ENCODE measurements around the gene TMEM51.
"Not testable (repeated sequence)": the region's sequence is repeated elsewhere in the genome, so short reads cannot be mapped to it uniquely, and the experiment has no call there.

TMEM51 gene

GRCh38 chr1:15124362-15125100 is 29.0 kb upstream of the TMEM51 start:
- no peak for DNase-seq (ENCODE audit: low read depth)
- no peak overlapping the region for H3K4me3 ChIP-seq (ENCODE audit: low read depth, low read length)

DNA sequence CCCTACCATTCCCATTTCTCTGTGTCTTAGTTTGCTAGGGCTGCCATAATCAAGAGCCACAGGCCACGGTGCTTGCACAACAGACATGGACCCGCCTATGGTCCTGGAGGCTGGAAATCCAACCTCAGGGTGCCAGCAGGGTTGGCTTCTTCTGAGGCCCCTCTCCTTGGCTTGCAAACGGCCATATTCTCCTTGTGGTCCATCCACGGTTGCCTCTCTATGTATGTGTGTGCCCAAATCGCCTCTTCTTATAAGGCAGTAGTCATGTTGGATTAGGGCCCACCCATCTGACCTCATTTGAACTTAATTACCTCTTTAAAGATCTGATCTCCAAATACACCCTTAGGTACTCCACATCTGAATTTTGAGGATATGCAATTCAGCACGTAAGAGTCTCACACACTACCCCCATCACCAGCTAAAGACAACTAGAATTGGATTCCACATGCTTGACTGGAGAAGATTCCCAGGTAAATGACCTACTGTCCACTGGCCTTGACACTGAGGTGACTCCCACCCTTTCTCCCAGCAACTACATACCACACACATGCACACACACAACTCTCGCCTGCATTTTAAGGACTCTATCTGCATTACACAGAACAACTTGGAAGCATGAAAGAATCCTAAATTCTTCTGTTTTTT is 28.3 kb upstream of the TMEM51 start:
- no peak for DNase-seq (ENCODE audit: low read depth)
- H3K4me3 ChIP-seq (ENCODE audit: low read depth, low read length), result no peak overlapping the region

DNA sequence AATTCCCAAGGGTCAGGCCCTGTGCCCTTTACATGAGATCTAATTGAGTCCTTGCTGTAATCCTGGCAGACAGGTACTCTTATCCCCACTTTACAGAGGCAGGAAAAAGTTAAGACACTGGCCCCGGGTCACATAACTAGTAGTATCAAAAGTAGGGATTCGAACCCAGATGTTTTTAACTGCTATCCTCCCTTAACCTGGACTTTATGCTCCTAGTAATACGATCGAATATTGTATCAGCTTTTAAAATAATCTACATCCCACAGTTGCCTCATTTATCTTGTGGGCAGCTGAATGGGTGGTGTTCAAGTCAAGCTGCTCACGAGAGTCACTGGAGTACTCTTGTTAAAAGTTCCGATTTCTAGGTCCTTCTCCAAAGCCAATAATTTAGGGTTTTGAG is 25.5 kb upstream of the TMEM51 start:
- H3K4me3 ChIP-seq (ENCODE audit: low read depth, low read length), result no peak overlapping the region
- DNase-seq (ENCODE audit: low read depth), result no peak

GRCh38 chr1:15128520-15129313 is 24.8 kb upstream of the TMEM51 start:
- no peak for DNase-seq (ENCODE audit: low read depth)
- H3K4me3 ChIP-seq (ENCODE audit: low read depth, low read length), result no peak overlapping the region

DNA sequence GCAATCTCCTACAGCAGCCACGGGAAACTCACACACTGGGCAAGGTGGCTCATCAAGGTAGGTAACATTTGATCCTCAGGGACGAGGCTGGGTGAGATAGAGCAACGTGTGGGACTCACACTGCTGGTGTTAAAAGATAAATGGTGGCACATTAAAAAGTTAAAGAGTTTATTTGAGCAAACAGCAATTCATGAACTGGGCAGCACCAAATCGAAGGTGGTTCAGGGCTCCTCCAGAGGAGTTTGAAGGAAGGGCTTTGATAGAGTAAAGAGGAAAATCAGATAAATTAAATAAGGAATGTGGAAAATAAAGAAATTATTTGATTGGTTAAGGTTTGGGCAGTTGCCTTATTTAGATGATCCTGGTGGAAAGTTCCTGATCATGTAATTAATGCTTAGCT is 23.6 kb upstream of the TMEM51 start:
- no peak for DNase-seq (ENCODE audit: low read depth)
- no peak overlapping the region for H3K4me3 ChIP-seq (ENCODE audit: low read depth, low read length)

- no peak for DNase-seq (ENCODE audit: low read depth)
- H3K4me3 ChIP-seq (ENCODE audit: low read depth, low read length), result no peak overlapping the region
These were observed 22.9 kb upstream of the TMEM51 start for GRCh38 chr1:15130607-15131006.

- DNase-seq (ENCODE audit: low read depth), result no peak
- no peak overlapping the region for H3K4me3 ChIP-seq (ENCODE audit: low read depth, low read length)
These were observed 20.6 kb upstream of the TMEM51 start for GRCh38 chr1:15132965-15133364.

DNA sequence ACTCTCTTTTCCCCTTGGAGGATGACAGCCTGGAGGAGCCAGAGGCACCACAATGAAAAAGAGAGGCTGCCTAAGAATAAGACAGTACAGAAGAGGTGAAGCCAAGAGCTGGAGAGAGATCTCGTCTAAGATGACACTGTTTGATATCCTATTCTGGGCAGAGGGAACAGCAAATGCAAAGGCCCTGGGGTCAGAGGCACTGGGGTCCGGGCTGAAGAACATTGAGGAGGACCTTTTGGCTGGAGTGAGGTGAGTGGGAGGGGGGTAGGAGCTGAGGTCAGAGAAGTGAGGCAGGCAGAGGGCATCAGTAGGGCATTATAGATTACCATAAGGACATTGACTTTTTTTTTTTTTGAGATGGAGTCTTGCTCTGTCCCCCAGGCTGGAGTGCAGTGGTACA is 19.3 kb upstream of the TMEM51 start:
- H3K4me3 ChIP-seq (ENCODE audit: low read depth, low read length), result no peak overlapping the region
- no peak for DNase-seq (ENCODE audit: low read depth)

DNA sequence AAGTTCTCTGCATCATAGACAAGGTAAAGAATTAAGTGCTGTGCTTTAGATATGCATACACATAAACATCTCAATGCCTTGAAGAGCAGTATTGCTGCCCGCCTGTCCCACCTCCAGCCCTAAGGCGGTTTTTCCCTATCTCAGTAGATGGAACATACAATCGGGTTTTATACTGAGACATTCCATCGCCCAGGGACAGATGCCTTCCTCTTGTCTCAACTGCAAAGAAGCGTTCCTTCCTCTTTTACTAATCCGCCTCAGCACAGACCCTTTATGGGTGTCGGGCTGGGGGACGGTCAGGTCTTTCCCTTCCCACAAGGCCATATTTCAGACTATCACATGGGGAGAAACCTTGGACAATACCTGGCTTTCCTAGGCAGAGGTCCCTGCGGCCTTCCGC is 17.9 kb upstream of the TMEM51 start:
- not testable (repeated sequence) for DNase-seq (ENCODE audit: low read depth); H3K4me3 ChIP-seq (ENCODE audit: low read depth, low read length)

DNA sequence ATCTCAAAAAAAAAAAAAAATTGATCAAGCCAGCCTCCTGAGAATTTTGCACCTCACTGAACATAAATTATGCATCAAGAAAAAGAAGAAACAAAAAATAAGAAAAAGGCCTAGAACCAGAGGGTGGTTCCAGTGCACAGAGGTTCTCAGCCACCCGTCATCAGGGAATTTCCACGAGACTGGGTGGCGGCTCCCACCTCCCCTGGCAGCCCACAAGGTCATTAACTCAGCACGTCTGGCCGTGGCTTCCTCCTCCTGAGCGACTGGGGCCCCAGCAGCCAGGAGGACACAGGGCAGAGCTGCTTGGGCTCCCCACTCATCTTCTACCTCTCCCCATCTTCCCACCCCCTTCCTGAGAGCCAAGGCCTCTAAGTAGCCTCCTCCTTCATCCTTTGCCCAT is 15.7 kb upstream of the TMEM51 start:
- DNase-seq (ENCODE audit: low read depth), result no peak
- H3K4me3 ChIP-seq (ENCODE audit: low read depth, low read length), result no peak overlapping the region

GRCh38 chr1:15139654-15140350 is 13.7 kb upstream of the TMEM51 start:
- DNase-seq (ENCODE audit: low read depth), result no peak
- no peak overlapping the region for H3K4me3 ChIP-seq (ENCODE audit: low read depth, low read length)

GRCh38 chr1:15141935-15142539 is 11.5 kb upstream of the TMEM51 start:
- no peak for DNase-seq (ENCODE audit: low read depth)
- H3K4me3 ChIP-seq (ENCODE audit: low read depth, low read length), result no peak overlapping the region

- no peak for DNase-seq (ENCODE audit: low read depth)
- no peak overlapping the region for H3K4me3 ChIP-seq (ENCODE audit: low read depth, low read length)
These were observed 8.2 kb upstream of the TMEM51 start for GRCh38 chr1:15145327-15145726.

DNA sequence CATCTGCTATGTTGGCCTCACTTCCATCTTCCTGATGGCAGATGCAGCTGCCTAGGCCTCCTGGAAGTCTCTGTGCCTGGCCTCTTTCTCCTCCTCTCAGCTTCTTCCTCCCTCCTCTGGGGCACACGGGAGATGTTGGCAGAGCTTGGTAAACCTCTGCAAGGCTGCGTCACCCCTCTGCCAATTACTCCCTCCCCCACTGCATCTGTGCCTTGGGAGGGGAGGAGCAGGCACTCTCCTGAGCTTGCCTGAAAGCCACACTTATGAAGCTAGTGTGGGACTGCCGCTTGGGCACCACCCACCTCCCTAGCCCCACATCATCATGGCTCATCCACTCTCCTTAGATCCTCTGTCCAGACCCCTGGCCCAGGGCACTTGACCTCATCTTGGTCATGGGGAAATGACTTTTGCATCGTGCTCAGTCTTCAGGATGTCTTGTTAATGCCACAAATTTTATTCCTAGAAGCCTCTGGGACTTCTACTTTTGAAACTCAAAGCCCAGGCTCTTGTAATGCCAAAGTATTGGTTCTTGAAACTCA is 7.3 kb upstream of the TMEM51 start:
- H3K4me3 ChIP-seq (ENCODE audit: low read depth, low read length), result no peak overlapping the region
- DNase-seq (ENCODE audit: low read depth), result no peak

DNA sequence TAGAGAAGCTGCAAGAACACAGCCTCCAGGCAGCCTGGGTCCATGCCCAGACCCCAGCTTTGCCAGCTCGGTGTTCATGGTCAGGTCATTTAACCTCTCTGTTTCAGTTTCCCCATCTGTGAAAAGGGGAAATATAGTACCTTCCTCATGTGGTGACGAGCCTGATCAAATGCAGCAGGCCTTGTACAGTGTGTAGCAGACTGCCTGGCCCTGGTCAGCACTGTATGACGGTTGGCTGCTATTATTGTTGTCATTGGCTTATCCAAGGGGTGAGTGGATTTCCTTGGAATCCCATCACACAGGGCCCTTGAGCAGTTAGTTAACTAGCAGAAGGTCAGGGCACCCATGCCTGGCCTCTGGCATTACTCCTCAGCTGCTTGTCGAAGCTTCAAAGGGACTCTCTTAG is 6.6 kb upstream of the TMEM51 start:
- no peak for DNase-seq (ENCODE audit: low read depth)
- H3K4me3 ChIP-seq (ENCODE audit: low read depth, low read length), result no peak overlapping the region

GRCh38 chr1:15148004-15148403 is 5.5 kb upstream of the TMEM51 start:
- DNase-seq (ENCODE audit: low read depth), result no peak

DNA sequence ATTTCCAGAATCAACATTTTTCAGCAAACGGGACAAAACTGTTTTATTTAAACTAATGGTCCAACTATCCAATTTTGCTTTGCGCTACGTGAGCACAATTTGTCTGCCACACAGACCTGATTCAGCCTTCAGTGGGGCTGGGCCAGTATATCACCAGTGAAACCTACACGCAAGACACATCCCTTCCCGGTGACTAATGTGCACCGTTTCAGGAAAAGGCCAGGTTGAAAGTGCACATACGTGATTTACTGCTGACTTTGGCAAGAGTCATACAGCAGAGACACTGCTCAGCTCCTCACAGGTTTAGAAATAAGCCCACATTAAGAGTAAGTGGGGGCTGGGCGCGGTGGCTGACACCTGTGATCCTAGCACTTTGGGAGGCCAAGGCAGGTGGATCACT is 5.1 kb upstream of the TMEM51 start:
- no peak for DNase-seq (ENCODE audit: low read depth)
- H3K4me3 ChIP-seq (ENCODE audit: low read depth, low read length), result no peak overlapping the region

More at GRCh38 chr1:15148004-15148403, 5.5 kb upstream of the TMEM51 start:
- no peak overlapping the region for H3K4me3 ChIP-seq (ENCODE audit: low read depth, low read length)

- H3K4me3 ChIP-seq (ENCODE audit: low read depth, low read length), result no peak overlapping the region
- no peak for DNase-seq (ENCODE audit: low read depth)
These were observed 4.6 kb upstream of the TMEM51 start for GRCh38 chr1:15148941-15149340.

DNA sequence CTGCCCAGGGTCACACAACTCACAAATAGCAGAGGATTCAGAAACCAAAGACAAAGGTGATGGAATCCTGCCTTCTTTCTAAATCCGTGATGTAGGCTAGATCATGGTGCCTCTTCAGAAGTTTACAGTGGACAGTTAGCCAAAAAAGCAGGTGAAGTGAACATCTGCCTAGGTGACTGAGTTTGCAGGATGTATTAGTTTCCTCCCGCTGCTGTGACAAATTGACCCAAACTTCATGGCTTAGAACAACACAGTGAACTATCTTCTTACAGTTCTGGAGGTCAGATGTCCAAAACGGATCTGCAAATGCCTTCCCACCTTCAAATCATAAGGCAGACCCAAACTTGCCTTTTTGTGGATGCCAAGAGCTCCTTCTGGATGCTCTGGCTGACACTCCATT is 3.2 kb upstream of the TMEM51 start:
- no peak overlapping the region for H3K4me3 ChIP-seq (ENCODE audit: low read depth, low read length)

More for the DNA sequence above, 3.2 kb upstream of the TMEM51 start:
- DNase-seq (ENCODE audit: low read depth), result no peak
